Hypothalamus (tissue), 51 donors: ENCODE data around the gene TMPRSS5.
"Not testable (repeated sequence)": the region's sequence is repeated elsewhere in the genome, so short reads cannot be mapped to it uniquely, and the experiment has no call there.

ENCODE experiments used
- DNase-seq, 51 donors: peaks; one replicate each; lab custom pipeline; 2025; lab: John Stamatoyannopoulos, UW

TMPRSS5 gene

DNA sequence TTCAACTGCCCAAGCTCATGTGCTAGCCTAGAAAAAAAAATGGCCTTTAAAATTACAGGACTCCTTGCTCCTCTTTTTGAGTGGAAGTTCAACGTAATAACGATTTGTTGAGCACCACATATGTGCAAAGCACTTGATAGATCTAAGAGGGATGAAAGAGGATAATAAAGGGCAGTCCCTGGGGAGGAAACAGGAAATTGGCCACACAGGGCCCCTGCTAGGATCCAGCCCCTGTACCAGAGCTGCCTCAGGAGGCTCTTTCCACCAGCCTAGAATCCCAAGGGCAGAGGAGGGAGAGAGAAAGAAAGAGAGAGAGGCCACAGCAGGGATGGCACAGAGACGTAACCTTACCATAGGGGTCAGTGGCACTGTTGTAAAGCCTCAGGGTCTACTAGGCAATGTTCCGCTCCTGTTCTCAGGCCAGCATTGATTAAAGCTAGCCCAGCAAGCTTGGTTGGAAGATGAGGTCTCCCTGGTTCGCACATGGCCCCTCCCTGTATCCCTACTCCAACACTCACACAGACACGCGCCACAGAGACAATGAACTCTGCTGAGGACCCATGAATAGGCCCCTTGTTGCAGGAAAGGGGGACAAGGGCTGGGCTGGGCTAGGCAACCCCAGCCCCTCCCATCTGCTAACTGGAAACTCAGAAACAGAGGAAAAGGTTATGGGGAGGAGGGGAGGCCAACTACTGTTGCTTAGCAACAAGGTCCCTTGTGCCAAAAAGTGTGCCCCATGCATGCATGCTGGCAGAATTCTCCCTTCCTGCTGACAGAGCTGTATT, at the start of gene TMPRSS5:
Gene TMPRSS5, minus strand, starts transcription at position 438 of the 785 bp plus-strand sequence. Its CDS starts 84 bp downstream, at position 354.
- peak in 50 of 51 donors; percentile 17 to 95 (median 78) for DNase-seq

DNA sequence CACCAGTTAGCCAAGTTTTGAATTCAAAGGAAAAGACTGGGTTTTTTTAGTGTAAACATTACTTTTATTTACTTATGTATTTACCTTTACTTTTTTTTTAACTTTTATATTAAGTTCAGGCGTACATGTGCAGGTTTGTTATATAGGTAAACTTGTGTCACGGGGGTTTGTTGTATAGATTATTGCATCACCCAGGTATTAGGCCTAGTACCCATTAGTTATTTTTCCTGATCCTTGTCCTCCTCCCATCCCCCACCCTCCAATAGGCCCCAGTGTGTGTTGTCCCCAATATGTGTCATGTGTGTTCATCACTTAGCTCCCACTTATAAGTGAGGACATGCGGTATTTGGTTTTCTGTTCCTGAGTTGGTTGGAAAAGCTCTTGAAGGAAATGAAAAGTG, 46.8 kb upstream of the TMPRSS5 start:
- DNase-seq, result no peak

DNA sequence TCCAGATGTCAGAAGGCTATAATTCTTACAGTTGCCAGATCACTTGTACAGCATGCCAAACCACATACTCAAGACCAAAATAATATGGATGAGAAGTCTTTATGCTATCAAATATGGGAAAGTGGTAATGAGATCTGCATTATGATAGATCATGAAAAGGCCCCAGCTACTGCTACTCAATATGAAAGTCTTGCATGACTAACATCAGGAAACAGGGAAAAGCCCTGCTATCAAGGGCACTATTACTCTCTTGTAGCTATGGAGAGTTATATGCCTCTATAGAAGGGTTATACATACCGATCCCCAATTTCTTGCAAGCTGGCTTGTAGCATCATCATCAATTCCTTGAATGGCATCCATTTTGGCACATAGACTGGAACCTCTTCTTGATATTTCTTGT, 30.2 kb upstream of the TMPRSS5 start:
- DNase-seq, result no peak

DNA sequence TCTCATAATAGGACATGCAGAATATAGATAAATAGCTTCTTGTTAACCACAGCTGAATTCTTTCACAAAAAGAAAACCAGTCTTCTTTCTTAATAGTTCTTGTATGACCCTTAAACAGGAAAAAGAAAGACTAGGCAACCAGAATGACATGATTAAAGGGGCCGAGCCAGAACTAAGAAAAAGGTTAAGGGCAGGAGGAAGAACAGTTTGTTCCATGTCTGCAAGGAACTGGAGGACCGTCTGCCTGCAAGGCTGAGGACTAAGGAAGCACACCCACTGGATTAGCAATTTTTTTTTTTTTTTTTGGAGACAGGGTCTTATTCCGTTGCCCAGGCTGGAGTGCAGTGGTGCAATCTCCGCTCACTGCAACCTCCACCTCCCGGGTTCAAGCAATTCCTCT, 26.0 kb upstream of the TMPRSS5 start:
- no peak for DNase-seq

DNA sequence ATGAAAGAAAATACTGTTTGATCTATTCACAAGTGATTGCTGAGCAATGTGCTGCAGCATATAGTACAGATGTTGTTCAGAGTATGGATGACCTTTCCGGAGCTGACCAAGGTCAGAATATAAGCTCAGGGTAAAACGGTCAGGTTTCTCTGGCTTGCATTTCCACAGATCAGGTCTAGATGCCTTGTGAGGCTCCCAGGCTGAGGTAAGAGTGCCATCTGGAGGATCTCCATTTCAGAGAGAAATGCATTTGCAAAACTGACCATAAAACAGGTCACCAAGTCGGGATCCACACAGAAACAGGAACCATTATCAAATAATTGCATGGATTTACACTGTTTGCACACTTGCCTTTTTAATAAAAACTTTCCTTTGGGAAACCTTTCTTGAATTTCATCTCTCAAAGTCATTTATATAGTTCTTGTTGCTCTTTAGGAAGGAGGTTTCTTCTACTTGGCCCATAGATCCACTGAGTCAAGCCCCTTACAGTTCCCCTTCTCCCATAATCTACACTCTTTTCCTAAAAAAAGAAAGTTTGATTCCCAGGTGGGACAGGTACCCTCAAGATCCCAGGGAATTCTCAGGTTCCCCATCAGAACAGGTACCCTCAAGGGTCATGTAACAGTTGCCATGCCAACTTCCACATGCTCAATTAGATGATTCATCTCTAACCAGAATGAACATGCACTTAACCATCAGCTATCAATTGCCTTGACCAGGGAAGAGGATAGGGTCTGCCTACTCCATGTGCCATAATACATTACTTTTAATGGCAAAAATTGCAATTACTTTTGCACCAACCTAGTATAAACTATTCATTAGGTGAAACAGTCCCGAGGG, 25.0 kb upstream of the TMPRSS5 start:
- DNase-seq, result peak in 33 of 51 donors; percentile 1 to 74 (median 28)

DNA sequence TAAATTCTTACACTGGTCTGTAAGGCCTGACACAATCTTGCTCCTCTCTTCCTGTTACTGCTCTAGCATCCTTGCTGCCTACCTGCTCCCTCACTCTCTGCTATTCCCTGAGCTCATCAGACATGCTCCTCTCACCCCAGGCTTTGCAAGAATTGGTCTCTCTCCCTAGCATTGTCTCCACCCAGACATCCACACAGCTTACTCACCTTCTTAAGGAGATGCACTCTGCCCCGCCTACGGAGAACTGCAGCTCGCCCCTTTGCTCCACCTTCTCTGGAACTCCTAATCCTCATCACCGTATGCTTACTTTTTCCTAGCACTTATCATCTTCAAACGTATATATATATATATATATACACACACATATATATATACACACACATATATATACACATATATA, 23.3 kb upstream of the TMPRSS5 start:
- no peak for DNase-seq

DNA sequence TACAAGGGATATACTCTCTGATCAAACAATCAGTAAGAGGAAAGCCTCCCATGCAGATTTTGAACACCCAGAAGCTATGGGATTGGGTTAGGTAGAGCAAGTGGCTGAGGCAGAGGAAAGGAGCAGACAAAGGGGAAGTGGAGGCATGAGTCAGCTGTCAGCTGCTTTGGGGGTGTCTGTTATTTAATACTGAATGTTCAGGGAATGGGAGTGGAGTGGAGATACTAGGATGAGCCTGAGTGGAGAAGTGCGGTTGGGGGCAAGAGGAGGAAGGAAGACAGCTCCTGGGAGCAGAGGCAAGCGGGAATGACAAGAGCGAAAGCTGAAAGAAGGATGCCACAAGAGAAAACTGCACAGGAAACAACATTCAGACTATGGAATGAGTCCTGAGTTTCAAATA, 22.7 kb upstream of the TMPRSS5 start:
- DNase-seq, result no peak

DNA sequence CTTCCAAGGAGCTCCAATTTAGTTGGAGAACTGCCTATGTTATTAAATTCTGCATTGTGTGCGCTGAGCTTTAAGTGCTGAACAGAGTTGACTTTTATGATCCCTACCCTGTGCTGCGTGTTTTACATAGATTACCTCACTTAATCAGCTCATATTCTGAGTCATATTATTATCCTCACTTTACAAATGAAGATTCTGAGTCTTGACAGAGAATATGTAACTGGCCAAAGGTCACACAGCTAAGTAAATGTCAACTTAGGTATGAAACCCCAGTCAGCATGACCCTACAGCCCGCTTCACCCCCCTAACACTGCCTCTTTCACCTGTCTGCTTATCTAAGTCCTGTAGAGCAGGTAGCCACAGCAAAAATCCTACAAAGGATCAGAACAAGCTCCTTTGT, 19.8 kb upstream of the TMPRSS5 start:
- no peak for DNase-seq

DNA sequence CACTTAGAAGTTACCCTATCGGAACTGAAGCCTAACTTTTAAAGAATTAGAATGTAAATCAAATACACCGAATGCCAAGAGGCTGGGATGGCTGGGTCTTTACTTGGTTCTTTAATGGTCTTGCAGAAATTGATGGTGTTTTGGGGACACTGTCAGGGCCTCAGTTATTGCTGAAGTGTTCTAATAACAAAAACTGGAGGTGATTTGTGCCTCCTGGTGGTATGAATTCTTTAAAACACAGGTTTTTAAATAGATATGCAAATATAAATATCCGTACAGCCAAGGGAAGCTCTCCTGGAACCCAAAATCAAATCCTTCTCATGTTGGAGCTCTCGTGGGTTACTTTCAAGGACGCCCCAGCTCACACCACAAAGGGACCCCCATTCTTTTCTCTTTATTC, 19.3 kb upstream of the TMPRSS5 start:
- no peak for DNase-seq

DNA sequence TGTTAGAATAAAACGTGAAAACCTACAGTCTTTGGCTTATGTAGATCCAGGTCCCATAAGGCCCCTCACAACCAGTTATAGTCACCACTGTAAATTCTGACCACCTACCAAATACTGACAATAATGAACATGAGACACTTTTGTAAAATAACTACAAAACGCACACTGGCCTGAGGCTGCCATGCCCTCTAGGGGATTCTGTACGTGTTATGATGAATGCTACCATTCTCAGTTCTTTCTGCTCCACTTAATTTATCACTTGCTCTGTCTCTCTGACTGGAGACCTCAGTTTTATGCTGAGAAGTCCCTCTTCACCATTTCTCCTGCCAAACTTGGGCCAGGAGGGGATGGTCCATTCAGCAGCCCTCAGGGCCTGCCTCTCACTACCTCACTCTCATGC, 18.7 kb upstream of the TMPRSS5 start:
- DNase-seq, result no peak

DNA sequence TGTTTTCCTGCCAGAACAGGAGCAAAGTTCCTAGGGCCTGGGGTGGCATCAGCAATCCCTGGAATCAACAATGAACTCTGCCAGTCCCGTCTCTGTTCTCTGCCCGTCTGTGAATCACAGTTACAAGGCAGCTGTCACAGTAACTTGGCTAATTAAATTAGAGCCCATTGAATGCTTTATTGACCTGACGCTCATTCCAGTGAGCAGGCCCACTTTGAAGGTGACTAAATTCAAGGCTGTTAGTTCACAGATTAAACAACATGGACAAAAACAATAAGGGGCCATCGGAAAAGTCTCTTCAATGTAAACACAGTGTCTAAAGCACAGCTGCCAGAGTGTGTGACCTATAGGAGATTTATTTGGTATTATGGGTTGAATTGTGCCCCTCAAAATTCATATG, 17.7 kb upstream of the TMPRSS5 start:
- peak in 1 of 51 donors; percentile 4 for DNase-seq

DNA sequence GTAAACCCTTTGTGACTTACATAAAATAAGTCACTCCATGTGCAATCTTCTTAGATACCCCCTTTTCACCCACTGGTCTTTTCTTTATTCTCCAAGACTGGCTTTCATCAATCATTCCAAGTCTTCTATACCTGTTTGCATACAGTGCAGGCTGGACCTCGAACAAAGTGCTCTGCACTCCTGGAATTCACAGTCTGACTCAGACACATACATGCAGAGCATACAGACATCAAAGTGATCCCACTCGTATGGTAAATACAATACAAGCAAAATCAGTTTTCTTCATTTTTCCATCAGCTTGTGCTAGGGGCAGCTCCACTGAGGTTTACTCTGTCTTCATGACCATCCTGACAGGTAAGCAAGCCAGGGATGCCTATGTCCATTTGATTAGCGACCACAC, 16.8 kb upstream of the TMPRSS5 start:
- DNase-seq, result no peak

DNA sequence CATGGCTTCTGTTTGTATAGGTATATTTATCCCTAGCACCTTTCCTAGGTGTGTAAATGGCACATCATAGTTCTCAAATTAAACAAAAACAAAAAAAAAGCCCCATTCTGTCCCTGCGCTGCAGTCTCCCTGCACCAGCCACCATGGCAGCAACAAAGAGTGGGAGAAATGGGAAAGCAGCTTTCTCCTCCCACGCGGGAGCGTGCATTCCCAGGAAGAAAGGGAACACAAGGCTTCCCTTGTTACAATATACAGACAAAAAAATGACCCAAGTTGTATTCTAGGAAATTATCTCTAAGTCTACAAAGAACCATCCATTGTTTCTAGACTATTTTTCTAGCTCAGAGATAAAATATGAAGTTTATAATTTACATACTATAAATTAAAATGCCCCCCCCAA, 16.1 kb upstream of the TMPRSS5 start:
- peak in 5 of 51 donors; percentile 6 to 13 (median 12) for DNase-seq

DNA sequence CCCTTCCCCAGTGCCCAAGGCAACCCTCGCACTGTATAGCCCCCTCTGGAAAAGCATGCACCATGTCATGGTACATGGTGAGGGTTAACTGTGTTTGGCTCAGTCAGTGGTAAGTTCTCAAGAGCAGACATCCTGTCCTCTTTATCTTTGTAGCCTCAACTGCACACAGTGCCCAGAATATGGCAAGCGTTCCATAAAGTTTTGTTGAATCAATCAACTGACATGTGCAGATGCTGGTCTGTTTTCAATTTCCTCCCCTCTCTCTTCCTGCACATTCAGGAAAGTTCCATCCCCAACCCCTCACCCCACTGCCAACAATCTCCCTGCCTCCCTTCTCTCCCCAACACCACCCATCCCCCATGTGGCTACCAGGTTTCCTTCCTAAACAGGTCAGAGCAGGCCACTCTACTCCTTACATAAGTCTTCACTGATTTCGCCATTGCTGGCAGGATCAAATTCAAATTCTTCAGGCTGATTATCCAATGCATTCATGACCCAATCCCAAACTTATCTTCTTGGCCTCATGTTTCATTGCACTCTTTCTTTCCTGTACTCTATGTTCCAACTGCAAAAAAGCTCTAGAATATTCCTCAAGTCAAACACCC, 15.5 kb upstream of the TMPRSS5 start:
- DNase-seq, result no peak

DNA sequence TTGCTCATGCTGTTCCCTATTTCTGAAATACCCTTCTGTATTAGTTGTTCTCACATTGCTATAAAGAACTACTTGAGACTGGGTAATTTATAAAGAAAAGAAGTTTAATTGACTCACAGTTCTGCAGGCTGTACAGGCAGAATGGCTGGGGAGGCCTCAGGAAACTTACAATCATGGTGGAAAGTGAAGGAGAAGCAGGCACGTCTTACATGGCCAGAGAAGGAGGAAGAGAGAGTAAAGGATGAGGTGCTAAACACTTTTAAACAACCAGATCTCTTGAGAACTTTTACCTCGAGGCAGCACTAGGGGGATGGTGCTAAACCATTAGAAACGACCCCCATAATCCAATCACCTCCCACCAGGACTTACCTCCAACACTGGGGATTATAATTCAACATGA, 14.4 kb upstream of the TMPRSS5 start:
- not testable (repeated sequence) for DNase-seq

DNA sequence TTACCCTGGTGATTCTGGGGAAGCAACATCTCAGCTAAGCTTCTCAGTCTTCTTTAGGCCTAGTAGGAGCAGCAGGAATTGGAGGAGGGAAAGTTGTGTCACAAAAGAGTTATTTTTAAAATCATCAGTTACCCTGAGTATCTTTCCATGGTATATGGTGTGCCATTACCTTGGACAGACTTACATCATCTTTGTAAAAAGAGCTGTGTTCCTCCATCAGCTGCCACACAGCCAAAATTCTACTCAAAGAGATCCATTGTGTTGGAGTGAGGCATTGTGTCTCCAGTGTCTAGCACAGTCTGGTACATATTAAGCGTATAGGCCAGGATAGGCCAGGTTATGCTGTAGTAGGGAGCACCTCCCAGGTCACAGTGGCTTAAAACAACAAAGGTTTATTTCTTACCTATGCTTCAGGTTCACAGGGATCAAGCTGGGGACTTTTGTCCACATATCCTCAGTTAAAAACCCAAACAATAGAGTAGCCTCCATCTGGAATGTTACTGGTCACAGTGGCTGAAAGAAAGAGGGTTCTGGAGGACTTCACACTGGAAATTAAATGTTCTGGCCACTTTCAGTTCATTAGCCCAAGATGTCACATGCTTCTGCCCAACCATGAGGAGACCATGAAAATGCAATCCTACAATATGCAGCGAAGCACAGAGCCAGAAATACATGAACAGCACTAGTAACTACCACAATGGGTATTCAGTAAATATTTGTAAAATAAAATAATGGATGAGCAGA, 9.9 kb upstream of the TMPRSS5 start:
- peak in 17 of 51 donors; percentile 4 to 81 (median 29) for DNase-seq

DNA sequence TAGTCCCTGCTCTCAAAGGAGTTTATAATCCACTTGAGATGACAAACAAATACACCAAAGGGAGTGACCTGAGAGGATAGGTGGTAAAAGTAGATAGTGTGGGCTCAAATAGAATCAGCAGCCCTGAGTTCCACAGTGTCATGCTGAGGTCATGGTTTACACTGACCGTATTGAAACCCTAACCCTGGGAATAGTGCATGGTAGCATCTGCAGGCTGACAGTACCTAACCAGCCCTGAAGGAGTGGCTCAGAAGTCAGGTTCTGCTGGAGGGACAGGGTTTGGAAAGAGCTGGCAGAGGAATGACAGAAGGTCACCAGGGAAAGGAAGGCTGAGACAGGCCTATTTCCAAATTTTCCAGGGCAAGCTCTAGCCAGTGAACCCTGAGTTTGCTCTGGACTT, 9.2 kb upstream of the TMPRSS5 start:
- no peak for DNase-seq

DNA sequence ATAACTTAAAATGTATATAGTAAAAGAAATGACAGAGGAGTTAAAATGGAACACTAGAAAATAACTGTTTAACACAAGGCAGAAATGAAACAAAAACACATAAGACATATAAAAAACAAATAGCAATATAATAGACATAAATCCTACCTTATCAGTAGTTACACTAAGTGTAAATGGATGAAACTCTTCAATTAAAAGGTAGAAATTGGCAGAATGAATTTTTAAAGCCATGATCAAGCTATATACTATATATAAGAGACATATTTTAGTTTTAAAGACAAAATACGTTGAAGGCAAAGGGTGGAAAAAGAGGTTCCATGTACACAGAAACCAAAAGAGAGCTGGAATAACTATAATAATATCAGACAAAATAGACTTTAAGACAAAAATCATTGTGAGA, 4.9 kb upstream of the TMPRSS5 start:
- DNase-seq, result no peak

DNA sequence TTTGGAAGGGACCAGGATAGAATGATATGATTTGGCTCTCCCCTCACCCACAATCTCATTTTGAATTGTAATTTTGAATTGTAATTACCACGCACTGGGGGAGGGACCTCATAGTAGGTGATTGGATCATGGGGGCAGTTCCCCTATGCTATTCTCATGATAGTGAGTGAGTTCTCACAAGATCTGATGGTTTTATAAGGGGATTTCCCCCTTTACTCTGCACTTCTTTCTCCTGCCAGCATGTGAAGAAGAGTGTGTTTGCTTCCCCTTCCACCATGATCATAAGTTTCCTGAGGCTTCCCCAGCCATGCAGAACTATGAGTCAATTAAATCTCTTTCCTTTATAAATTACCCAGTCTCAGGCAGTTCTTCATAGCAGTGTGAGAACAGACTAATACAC, 2.6 kb downstream of the TMPRSS5 start:
- DNase-seq, result not testable (repeated sequence)

DNA sequence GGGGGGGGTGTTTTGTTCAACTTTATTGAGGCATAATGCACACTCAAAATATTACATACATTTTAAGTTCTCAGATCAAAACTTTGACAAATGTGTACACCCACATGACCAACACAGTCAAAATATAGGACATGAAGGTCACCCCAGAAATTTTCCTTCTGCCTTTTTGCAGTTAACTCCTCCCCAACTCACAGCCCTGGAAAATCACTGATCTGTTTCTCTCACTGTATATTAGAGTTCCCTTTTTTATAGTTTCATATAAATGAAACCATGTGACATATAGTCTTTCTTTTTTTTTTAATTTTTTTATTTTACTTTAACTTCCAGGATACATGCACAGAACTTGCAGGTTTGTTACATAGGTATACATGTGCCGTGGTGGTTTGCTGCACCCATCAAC, 4.6 kb downstream of the TMPRSS5 start:
- no peak for DNase-seq

DNA sequence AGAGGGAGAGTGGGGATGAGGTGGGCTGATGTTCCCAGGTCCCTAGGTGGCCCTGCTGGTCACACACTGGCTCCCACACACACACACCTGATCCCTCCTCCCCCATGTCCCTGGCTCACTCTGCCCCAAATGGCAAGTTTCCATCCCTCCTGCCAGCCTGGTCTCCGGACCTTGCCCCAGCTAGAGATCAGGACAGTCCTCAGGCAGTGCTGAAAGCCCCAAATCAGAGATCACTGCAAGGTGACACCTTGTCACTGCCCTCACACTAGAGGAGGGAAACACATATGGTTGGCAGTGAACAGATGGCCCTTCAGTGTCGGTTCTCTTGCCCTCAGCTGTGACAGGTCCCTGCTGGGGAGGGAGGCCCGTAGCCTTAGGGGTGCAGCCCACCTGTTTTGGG, 7.6 kb downstream of the TMPRSS5 start:
- no peak for DNase-seq
